ENCODE measurements around the gene FIBP. TPM values are rescaled to one million over a fixed set of nuclear protein-coding genes. Genes with fewer than 3 reads are reported as not detected.

Gene FIBP
- 119 TPM for total RNA-seq

DNA sequence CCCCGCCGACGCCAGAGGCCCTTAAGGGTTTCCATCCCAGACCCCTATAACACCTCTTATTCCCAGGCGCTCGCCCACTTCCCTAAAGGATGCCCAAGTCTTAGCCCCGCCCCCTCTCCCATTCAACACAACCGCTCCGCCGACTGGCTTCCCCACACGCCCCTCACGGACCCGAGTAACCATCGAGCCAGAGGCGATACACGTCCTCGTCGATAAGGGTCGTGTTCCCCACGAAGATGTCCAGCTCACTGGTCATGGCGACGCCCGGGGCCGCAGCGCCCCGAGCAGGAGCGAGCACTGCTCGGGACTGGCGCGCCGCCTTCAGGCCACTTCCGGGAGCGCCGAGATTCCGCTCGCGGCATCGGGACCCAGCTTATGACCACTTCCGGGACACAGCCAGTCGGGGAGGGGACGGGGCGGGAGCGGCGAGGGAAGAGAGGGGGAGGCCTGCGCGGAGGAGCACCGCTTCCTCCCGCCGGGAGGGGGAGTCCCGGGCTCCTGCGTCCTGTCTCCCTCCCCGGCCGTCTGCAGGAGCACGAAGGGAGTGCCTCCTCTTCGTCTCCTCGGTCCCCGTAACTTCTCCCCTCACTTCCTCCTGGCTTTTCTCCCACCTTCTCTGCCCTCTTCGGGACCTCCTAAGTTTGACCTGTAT is at the start of gene FIBP:
TSS of gene FIBP (minus strand) at position 309 of the 652 bp plus-strand sequence. CDS start at position 256, 53 bp downstream.

DNA sequence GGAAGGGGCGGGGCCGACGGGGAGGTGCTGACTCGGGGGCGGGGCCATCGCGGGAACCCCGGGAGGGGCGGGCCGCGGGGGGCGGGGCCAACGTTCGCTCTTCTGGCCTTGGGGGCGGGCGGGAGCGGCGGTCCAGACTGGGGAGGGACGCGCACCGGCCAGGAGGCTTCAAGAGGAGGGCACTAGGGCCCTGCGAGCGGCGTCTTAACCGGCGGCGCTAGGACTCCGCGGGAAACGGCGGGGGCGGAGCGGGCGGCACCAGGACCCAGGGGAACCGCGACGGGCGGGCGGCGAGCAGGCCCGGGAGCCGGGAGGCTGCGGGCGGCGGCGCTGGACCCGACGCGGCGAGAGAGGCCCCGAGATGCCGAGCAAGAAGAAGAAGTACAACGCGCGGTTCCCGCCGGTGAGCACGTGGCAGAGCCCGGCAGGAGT is 30.9 kb upstream of the FIBP start, which contains the start of gene DRAP1:
TSS of gene DRAP1 (plus strand) at position 286 of the 432 bp plus-strand sequence. CDS start at position 362, 76 bp downstream.

DNA sequence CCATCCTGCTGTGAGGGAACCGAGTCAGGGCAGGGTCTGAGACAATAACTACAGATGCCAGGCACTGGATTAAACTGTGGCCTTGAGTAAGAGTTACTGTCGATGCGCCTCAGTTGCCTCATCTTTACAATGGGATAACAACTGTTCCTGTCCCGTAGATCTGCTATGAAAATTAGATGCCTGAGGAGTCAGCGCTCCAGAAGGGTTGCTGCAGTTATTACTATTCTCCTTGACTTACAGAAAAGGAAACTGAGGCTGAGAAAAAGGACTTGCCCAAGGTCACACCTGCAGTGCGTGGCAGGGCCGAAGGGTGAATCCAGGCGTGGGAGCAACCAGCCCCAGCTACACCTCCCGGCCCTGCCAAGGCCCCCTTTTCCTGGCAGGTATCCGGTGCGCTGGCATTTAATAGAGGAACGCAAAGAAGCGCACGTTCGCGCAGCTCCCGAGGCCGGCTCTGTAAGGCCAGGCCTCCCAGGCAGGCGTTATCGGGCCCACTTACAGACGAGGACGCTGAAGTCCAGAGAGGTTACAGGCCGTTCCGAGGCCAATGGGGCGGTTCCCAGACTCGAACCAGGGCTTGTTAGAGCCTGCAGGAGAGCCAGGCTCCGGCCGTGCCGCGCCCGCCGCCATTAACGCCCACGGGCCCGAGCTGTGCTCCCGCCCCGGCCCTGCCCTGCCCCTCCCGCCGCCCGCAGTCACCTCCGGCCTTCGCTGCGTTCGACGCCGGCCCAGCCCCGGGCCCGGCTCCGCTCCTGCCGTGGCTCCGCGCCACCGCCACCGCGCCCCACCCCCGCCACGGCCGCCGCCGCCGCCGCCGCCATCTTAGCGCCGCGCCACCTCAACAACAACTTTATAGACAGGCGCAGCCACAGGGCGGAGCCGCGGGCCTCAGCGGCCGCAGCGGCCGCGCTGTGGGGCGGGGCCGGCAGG is 30.2 kb upstream of the FIBP start, which contains the start of gene C11orf68:
TSS of gene C11orf68 (minus strand) at position 852 of the 930 bp plus-strand sequence. CDS start at position 821, 31 bp downstream.

DNA sequence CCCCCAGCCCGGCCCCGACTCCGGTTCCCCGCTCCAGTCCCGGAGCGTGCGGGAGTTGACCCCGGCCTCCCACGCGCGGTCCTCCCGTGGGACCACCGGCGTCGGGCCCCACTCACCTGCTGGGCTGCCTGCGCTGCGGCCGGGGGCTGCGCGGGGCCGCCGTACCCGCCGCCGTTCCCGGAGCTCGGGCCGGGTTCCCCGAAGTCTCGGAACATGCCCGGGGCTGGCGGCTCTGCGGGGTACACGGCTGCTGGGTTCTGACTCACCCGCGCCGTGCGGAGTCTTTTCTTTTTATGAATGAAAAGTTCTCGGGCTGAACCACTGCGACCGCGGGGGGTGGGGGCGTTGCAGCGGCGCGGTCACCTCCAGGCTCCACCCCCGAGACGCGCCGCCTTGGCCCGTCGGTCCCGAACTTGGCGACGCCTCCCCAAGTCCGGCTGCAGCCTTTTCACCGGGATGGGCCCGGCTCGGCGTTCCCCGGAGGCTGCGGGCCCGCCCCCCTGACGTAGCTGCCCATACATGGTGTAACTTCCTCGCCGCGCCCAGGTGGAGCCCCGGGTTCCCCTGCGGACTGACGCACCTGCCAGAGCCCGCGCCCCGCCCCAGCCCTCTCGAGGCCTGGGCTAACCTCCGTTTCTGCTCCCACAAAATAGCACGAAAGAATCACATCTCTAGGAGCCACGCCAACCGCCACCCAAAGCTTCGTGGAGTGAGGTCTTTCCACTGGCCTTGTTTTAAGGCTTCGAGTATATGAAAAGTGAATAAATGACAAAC is 12.0 kb upstream of the FIBP start, which contains the start of gene FOSL1:
TSS of gene FOSL1 (minus strand) at position 264 of the 774 bp plus-strand sequence. CDS start at position 215, 49 bp downstream.

DNA sequence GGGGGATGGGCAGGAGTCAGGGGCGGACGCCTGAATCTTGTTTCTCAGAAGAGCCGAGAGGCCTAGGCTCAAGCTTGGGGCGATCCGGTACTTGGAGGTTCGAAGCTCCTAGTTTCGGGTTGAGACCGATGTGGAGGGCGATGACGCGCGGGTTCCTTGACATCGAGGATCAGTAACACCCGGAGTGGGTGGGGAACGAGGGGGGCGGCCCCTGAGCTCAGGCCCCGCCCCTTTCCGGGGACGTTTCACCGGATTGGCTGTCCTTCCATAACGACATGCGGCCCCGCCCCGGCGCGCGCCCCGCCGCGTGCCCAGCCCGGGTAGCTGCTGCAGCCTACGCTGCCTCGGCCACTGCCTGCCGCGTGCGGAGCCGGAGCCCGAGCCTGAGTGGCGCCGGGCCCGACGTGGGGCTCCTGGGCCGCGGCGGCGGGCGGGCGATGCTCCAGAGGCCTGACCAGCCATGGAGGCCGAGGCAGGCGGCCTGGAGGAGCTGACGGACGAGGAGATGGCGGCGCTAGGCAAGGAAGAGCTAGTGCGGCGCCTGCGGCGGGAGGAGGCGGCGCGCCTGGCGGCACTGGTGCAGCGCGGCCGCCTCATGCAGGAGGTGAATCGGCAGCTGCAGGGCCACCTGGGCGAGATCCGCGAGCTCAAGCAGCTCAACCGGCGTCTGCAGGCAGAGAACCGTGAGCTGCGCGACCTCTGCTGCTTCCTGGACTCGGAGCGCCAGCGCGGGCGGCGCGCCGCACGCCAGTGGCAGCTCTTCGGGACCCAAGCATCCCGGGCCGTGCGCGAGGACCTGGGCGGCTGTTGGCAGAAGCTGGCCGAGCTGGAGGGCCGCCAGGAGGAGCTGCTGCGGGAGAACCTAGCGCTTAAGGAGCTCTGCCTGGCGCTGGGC is 2.3 kb upstream of the FIBP start, which contains the start of gene CCDC85B:
TSS of gene CCDC85B (plus strand) at position 350 of the 895 bp plus-strand sequence. CDS start at position 461, 111 bp downstream.

DNA sequence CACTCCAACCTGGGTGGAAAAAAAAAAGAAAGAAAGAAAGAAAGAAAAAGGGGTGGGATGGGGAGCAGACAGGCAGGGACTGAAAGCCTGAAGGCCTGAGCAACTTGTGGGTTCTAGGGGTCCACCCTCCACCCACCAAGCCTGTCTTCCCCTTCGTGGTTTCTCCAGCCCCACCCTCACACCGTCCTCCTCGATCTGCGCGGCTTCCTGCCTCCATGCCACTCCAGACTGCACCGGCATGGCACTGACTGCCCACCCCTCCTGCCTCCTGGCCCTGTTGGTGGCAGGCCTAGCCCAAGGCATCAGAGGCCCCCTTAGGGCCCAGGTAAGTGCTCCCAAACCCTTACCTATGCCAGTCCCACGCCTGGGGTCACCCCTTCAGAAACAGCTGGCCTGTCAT is 8.7 kb downstream of the FIBP start, which contains the start of gene CTSW:
TSS of gene CTSW (plus strand) at position 221 of the 400 bp plus-strand sequence. CDS start at position 239, 18 bp downstream.

DNA sequence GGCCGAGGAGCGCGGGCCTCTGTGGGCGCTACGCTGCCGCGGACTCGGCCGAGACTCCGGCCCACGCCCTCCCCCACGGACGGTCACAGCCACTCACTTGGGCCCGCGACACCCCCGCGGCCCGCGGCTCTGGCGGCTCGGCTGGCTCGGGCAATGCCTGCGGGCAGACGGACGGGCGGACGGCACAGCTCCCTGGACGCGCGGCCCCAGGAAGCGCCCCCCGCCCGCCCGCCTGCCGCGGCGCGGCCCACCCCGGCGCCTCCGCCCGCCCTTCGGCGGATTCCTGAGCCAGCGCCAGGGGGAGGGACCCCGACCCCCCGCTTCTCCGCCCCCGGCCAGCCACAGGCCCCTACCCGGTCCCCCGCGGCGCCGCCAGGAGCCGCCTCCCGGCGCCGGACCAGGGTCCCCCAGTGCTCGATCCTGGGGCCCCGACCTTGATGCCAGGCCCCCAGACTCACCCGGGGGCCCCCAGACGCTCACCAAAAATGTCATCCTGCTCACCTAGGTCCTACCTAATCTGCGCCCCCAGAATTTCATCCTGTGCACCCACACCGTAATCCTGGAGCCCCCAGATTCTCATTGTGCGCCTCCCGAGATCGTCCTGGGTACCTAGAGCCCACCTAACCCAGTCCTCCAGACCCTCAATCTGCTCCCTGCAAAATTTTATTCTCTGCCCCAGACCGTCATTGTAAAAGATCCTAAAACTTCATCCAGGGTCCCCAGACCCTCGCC is 15.5 kb downstream of the FIBP start, which contains the start of gene EFEMP2:
TSS of gene EFEMP2 (minus strand) at position 215 of the 732 bp plus-strand sequence. CDS start 446 bp downstream, outside the sequence.

DNA sequence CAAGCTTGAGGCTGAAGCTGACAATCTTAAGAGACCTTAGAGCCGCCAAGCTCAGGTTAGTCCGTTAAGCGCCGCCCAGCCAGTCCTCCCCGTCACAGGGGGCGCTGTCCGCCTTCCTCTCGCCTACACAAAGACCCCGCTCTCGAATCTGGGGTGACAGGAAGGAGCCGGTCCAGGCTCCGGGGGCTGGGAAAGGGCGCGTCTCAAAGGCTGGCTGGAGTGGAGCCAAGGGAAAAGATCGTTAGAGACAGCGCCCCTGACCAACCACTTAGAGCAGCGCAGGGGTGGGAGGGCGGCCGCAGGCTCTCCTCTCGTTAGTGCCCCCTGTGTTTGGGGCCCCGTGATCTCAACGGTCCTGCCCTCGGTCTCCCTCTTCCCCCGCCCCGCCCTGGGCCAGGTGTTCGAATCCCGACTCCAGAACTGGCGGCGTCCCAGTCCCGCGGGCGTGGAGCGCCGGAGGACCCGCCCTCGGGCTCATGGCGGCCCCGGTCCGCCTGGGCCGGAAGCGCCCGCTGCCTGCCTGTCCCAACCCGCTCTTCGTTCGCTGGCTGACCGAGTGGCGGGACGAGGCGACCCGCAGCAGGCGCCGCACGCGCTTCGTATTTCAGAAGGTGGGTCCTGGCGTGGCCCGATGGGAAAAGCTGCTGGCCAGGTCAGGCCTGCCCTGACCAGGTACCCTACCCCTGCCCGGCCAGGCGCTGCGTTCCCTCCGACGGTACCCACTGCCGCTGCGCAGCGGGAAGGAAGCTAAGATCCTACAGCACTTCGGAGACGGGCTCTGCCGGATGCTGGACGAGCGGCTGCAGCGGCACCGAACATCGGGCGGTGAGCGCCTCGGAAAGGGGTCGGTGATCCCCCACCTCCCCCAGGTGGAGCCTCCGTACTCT is 27.8 kb downstream of the FIBP start, which contains the start of gene MUS81:
TSS of gene MUS81 (plus strand) at position 156 of the 887 bp plus-strand sequence. CDS start at position 477, 321 bp downstream.

DNA sequence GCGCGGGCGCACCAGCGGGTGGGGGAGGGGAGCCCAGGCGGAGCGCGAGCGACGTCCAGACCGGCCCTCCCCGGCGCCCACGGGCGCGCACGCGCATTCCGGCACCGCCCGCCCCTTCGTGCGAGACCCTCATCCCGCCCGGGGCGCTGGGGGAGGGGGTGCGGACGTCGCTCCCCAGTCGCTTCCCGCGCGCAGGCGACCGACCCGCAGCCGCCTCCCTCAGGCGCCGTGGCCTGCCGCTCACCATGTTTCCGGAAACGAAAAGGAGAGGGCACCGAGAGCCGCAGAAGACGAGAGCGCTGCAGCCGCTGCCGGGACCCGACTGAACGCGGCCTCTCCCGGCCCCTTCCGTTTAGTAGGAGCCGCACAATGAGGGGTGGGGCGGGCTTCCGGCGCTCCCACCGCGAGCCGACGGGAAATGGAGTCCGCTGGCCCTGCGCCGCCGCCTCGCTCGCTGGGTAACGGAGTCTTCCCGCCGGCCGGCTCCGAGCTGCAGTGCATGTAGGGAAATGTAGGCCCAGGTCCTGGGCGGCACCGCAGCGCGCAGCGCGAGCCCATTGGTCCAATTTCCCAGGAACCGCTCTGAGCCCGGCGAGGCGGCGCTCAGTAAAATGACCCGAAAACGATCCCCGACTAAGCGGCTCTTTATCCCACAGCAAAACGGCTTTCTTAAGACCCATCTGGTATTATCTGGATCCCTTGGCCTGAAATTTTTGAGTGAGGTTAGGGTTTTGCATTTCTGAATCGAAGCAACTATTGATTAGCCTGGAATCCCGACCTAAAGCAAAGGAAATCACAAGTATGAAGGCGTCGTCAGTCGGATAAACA is 30.2 kb downstream of the FIBP start, which contains the start of gene CFL1:
TSS of gene CFL1 (minus strand) at position 328 of the 828 bp plus-strand sequence. CDS start at position 247, 81 bp downstream.

Other genes starting within 250 kb of the FIBP start
- 35.4 TPM for gene RELA, start 225.6 kb downstream of the FIBP start, total RNA-seq
- 52.8 TPM for gene KAT5, start 176.2 kb downstream of the FIBP start, total RNA-seq
- 35.3 TPM for gene RNASEH2C, start 167.7 kb downstream of the FIBP start, total RNA-seq
- gene AP5B1, start 107.5 kb downstream of the FIBP start, total RNA-seq, result 11.6 TPM
- 15.0 TPM for gene OVOL1, start 101.4 kb downstream of the FIBP start, total RNA-seq
- gene SNX32, start 54.5 kb downstream of the FIBP start, total RNA-seq, result 1.9 TPM
- 360 TPM for gene CFL1, start 30.3 kb downstream of the FIBP start, total RNA-seq
- gene MUS81, start 28.0 kb downstream of the FIBP start, total RNA-seq, result 53.4 TPM
- gene EFEMP2, start 15.7 kb downstream of the FIBP start, total RNA-seq, result 104 TPM
- gene CTSW, start 8.6 kb downstream of the FIBP start, total RNA-seq, result 1.4 TPM
- 20.8 TPM for gene CCDC85B, start 2.2 kb upstream of the FIBP start, total RNA-seq
- gene FOSL1, start 11.9 kb upstream of the FIBP start, total RNA-seq, result not detected
- gene C11orf68, start 30.6 kb upstream of the FIBP start, total RNA-seq, result 29.8 TPM
- gene DRAP1, start 31.0 kb upstream of the FIBP start, total RNA-seq, result 55.9 TPM
- not detected for gene TSGA10IP, start 57.0 kb upstream of the FIBP start, total RNA-seq
- gene SART1, start 73.3 kb upstream of the FIBP start, total RNA-seq, result 60.9 TPM
- gene EIF1AD, start 113.7 kb upstream of the FIBP start, total RNA-seq, result 23.2 TPM
- gene BANF1, start 114.0 kb upstream of the FIBP start, total RNA-seq, result 37.6 TPM
- not detected for gene CST6, start 123.5 kb upstream of the FIBP start, total RNA-seq
- gene CATSPER1, start 138.0 kb upstream of the FIBP start, total RNA-seq, result not detected
- 12.8 TPM for gene GAL3ST3, start 160.7 kb upstream of the FIBP start, total RNA-seq
- gene SF3B2, start 163.9 kb upstream of the FIBP start, total RNA-seq, result 110 TPM
- 53.9 TPM for gene PACS1, start 181.8 kb upstream of the FIBP start, total RNA-seq